GM06990 (cell line): ENCODE data around the gene SMTNL2.

Experiments
- DNase-seq: peaks from one replicate; pipeline ENCODE4 v3.0.0-alpha.2; 2011; ENCODE audit not compliant: insufficient read length; ENCODE audit errors: extremely low read depth
- H3K27me3 ChIP-seq: replicated peaks from 2 replicates; pipeline ENCODE4 v1.6.0; 2011; ENCODE audit warnings: low read length; ENCODE audit not compliant: control insufficient read depth, insufficient read depth
- H3K36me3 ChIP-seq: 2 replicates; pipeline ENCODE4 v1.5.1; 2011; ENCODE audit warnings: low read length; ENCODE audit not compliant: control insufficient read depth, insufficient read depth
- H3K4me3 ChIP-seq: replicated peaks from 2 replicates; pipeline ENCODE4 v1.5.1; 2011; ENCODE audit warnings: low read depth, mild to moderate bottlenecking, control low read depth, low read length
- CTCF ChIP-seq: IDR thresholded peaks from 2 replicates; pipeline ENCODE4 v1.5.1; 2011; ENCODE audit warnings: low read length, control low read depth, mild to moderate bottlenecking, inconsistent platforms; ENCODE audit not compliant: insufficient read depth, poor library complexity, severe bottlenecking

The SMTNL2 gene

GRCh38 chr17:4557626-4558346, 26.5 kb upstream of the SMTNL2 start:
- Histone ChIP-seq H3K36me3 (peaks cover 7% of the 10 kb centered on the region; the same call in 1 of the 2 replicates), H3K4me3 (no peak overlapping the region), H3K27me3 (no peaks in the 10 kb centered on the region)
- no peak for DNase-seq
- no peak for TF ChIP-seq CTCF

- no peak overlapping the region for H3K4me3 ChIP-seq
- no peaks in the 10 kb centered on the region for H3K27me3 ChIP-seq
- H3K36me3 ChIP-seq: peaks cover 3% of the 10 kb centered on the region; the same call in 1 of the 2 replicates
- DNase-seq: no peak
- TF ChIP-seq CTCF: no peak
Observed at GRCh38 chr17:4558347-4558971, 25.9 kb upstream of the SMTNL2 start.

GRCh38 chr17:4559139-4559791, 25.1 kb upstream of the SMTNL2 start:
- no peaks in the 10 kb centered on the region for H3K27me3 ChIP-seq
- DNase-seq: no peak
- H3K36me3 ChIP-seq: no peaks in the 10 kb centered on the region
- H3K4me3 ChIP-seq: no peak overlapping the region
- TF ChIP-seq CTCF: no peak

- no peak overlapping the region for H3K4me3 ChIP-seq
- DNase-seq: no peak
- TF ChIP-seq CTCF: no peak
- no peaks in the 10 kb centered on the region for H3K27me3 ChIP-seq
- no peaks in the 10 kb centered on the region for H3K36me3 ChIP-seq
Observed at GRCh38 chr17:4559966-4560365, 24.4 kb upstream of the SMTNL2 start.

GRCh38 chr17:4560421-4560820, 23.9 kb upstream of the SMTNL2 start, which contains the start of gene GGT6:
Gene GGT6, minus strand, starts transcription at chr17:4560577. Its CDS starts 56 bp downstream, at chr17:4560521.
- H3K4me3 ChIP-seq: no peak within 1 kb of the TSS
- no peaks in the 10 kb centered on the region for H3K36me3 ChIP-seq
- H3K27me3 ChIP-seq: no peaks in the 10 kb centered on the region
- TF ChIP-seq CTCF: no peak
- no peak for DNase-seq
